Fibroblast of lung (primary cell): ENCODE measurements around the gene NTRK2. TPM values are rescaled to one million over a fixed set of nuclear protein-coding genes. Genes with fewer than 3 reads are reported as not detected.
"Not testable (repeated sequence)": the region's sequence is repeated elsewhere in the genome, so short reads cannot be mapped to it uniquely, and the experiment has no call there.

Source experiments
- DNase-seq, 2 donors: peaks; one replicate each; pipeline versions ENCODE4 v3.0.0 to v3.0.0-alpha.2; 2010; ENCODE audit warnings: low read depth in 2 of 2
- H2AFZ ChIP-seq: 2 replicates; pipeline ENCODE4 v1.5.1; 2012; ENCODE audit warnings: low read length, control low read depth, inconsistent platforms
- H3K27ac ChIP-seq: 2 replicates; pipeline ENCODE4 v1.5.1; 2011; ENCODE audit warnings: low read length, control low read depth; ENCODE audit not compliant: insufficient read depth
- H3K27me3 ChIP-seq: 2 replicates; pipeline ENCODE4 v1.5.1; 2011; ENCODE audit warnings: mild to moderate bottlenecking, low read length; ENCODE audit not compliant: control insufficient read depth, insufficient read depth
- H3K36me3 ChIP-seq: 2 replicates; pipeline ENCODE4 v1.5.1; 2011; ENCODE audit warnings: low read length; ENCODE audit not compliant: control insufficient read depth, insufficient read depth
- H3K4me1 ChIP-seq: 2 replicates; pipeline ENCODE4 v1.5.1; 2011; ENCODE audit warnings: low read length; ENCODE audit not compliant: control insufficient read depth, insufficient read depth; ENCODE audit errors: extremely low read depth
- H3K4me2 ChIP-seq: 2 replicates; pipeline ENCODE4 v1.5.1; 2011; ENCODE audit warnings: low read length, control low read depth; ENCODE audit not compliant: insufficient read depth; ENCODE audit errors: extremely low read depth
- H3K4me3 ChIP-seq, 4 experiments: fragments of 200-600 bp in 1 of 4; sonication (generic) in 1 of 4; replicated peaks in 1 of 4; 2 replicates each; pipeline ENCODE4 v1.5.1; 2011 to 2016; ENCODE audit warnings: low read length in 4 of 4, low read depth in 3 of 4, mild to moderate bottlenecking in 3 of 4, control low read depth in 2 of 4, inconsistent platforms in 1 of 4, mixed read lengths in 1 of 4; ENCODE audit not compliant: insufficient read depth in 1 of 4; ENCODE audit errors: control extremely low read depth in 1 of 4
- H3K79me2 ChIP-seq: 2 replicates; pipeline ENCODE4 v1.5.1; 2012; ENCODE audit warnings: mild to moderate bottlenecking, low read length, inconsistent platforms; ENCODE audit not compliant: control insufficient read depth, insufficient read depth
- H3K9ac ChIP-seq: 2 replicates; pipeline ENCODE4 v1.5.1; 2011; ENCODE audit warnings: mild to moderate bottlenecking, low read length, control low read depth; ENCODE audit not compliant: insufficient read depth
- H3K9me3 ChIP-seq: 2 replicates; pipeline ENCODE4 v1.5.1; 2012; ENCODE audit warnings: low read depth, low read length; ENCODE audit not compliant: control insufficient read depth, insufficient read depth
- H4K20me1 ChIP-seq: 2 replicates; pipeline ENCODE4 v1.5.1; 2011; ENCODE audit warnings: low read length; ENCODE audit not compliant: control insufficient read depth, insufficient read depth; ENCODE audit errors: extremely low read depth
- EZH2 ChIP-seq: IDR thresholded peaks from 2 replicates; pipeline ENCODE4 v1.5.1; 2012; ENCODE audit warnings: low read length, control low read depth, mild to moderate bottlenecking; ENCODE audit errors: missing control alignments
- polyA plus RNA-seq, 2 donors: library from polyadenylated mRNA; depleted of rRNA in 1 of 2; stranded (reverse) in 1 of 2; unstranded in 1 of 2; fragments of >200 nt; gene quantifications; 2 replicates each; pipeline ENCODE4 v1.2.1, GENCODE V29; 2011 to 2012; ENCODE audit warnings: missing spikeins in 1 of 2
- total RNA-seq: library from RNA; depleted of rRNA; stranded (reverse); fragments of >200 nt; gene quantifications from 2 replicates; pipeline ENCODE4 v1.2.1, GENCODE V29; 2014
- TF ChIP-seq, protein P1 (sequence below), 2 donors: IDR thresholded peaks in 1 of 2; conservative IDR thresholded peaks in 1 of 2; 1 replicate in 1 of 2; 2 replicates in 1 of 2; pipeline ENCODE4 v1.5.1; 2011 to 2012; ENCODE audit warnings: low read length in 2 of 2, control low read depth in 1 of 2, inconsistent platforms in 1 of 2, low read depth in 1 of 2, mild to moderate bottlenecking in 1 of 2

The NTRK2 gene
- total and polyA plus RNA-seq, 2 donors (not counting 1 experiment from before 2014, with no cell fraction given), result 0.66 to 1.1 TPM

DNA sequence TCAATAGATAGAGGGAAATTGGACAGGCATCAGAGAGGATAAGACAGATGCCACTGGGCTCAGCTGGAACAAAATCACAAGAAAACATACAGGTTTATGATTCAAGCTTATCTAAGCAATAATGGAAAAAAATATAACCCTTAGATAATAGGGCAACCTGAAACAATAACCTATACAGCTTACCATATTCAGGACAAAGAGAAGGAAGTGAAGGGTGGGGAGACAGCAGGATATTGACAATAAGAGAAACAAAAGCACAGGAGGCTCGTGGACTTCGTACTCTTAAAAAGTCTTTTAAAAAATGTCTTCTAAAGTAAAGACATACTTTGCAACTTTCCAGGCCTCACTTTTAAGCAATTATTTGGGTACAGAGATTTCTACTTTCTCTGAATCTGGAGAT is 225.3 kb downstream of the NTRK2 start:
- no peaks in the 10 kb centered on the region for H4K20me1 ChIP-seq
- no peaks in the 10 kb centered on the region for H3K9me3 ChIP-seq
- TF ChIP-seq, protein P1, sequence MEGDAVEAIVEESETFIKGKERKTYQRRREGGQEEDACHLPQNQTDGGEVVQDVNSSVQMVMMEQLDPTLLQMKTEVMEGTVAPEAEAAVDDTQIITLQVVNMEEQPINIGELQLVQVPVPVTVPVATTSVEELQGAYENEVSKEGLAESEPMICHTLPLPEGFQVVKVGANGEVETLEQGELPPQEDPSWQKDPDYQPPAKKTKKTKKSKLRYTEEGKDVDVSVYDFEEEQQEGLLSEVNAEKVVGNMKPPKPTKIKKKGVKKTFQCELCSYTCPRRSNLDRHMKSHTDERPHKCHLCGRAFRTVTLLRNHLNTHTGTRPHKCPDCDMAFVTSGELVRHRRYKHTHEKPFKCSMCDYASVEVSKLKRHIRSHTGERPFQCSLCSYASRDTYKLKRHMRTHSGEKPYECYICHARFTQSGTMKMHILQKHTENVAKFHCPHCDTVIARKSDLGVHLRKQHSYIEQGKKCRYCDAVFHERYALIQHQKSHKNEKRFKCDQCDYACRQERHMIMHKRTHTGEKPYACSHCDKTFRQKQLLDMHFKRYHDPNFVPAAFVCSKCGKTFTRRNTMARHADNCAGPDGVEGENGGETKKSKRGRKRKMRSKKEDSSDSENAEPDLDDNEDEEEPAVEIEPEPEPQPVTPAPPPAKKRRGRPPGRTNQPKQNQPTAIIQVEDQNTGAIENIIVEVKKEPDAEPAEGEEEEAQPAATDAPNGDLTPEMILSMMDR (conservative IDR thresholded peaks at IDR 0.05 in 1 of 2, IDR thresholded peaks at IDR 0.05 in 1 of 2; ENCODE audit: low read depth in 1 of 2, low read length in 2 of 2), result no peak
- TF ChIP-seq EZH2, result no peak
- H3K27ac ChIP-seq, result no peak overlapping the region
- H3K4me2 ChIP-seq, result no peak overlapping the region
- H3K4me3 ChIP-seq, result no peak overlapping the region
- H3K4me1 ChIP-seq, result no peaks in the 10 kb centered on the region
- no peak for DNase-seq
- no peak overlapping the region for H3K9ac ChIP-seq
- H3K27me3 ChIP-seq, result no peaks in the 10 kb centered on the region
- no peaks in the 10 kb centered on the region for H3K79me2 ChIP-seq
- no peak overlapping the region for H2AFZ ChIP-seq
- H3K36me3 ChIP-seq, result no peaks in the 10 kb centered on the region

DNA sequence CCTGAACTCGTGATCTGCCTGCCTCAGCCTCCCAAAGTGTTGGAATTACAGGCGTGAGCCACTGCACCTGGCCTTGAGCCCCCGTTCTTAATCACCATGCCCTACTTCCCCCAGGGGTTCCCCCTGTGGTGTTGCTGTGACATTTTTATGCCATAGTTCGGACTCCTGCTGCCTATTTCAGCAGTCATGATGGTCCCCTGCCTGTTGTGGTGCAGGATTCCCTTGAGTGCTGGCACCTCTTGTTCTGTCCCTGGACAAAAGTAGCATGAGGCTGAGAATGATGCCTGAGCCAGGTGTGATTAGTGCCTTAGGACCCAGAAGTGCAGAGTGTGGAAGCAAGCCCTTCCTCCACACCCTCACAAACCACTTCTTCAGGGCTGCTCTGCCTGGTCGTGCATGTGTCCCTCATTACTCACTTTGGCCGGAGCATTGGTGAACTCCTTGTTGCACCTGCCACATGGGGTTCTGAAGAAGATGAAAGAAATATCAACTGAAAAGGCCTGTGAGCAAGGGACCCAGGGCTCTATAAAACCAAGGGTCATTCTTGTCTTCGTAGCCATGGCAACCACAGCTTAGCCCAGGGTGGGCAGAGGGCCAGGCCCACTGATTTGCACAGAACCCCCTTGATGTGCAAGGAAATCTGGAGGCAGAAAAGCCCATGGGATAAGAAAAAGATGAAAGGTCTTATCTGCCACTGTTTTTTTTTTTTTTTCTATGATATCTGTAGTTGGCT is 228.0 kb downstream of the NTRK2 start:
- Histone ChIP-seq H3K36me3 (no peaks in the 10 kb centered on the region), H3K4me2 (no peak overlapping the region), H3K79me2 (no peaks in the 10 kb centered on the region), H4K20me1 (no peaks in the 10 kb centered on the region), H3K9ac (no peak overlapping the region), H3K9me3 (no peaks in the 10 kb centered on the region), H3K27ac (no peak overlapping the region), H3K4me3 (no peak overlapping the region), H3K4me1 (no peaks in the 10 kb centered on the region), H2AFZ (no peak overlapping the region), H3K27me3 (no peaks in the 10 kb centered on the region)
- DNase-seq, result no peak
- TF ChIP-seq, protein P1 (conservative IDR thresholded peaks at IDR 0.05 in 1 of 2, IDR thresholded peaks at IDR 0.05 in 1 of 2; ENCODE audit: low read depth in 1 of 2, low read length in 2 of 2), result no peak
- no peak for TF ChIP-seq EZH2

DNA sequence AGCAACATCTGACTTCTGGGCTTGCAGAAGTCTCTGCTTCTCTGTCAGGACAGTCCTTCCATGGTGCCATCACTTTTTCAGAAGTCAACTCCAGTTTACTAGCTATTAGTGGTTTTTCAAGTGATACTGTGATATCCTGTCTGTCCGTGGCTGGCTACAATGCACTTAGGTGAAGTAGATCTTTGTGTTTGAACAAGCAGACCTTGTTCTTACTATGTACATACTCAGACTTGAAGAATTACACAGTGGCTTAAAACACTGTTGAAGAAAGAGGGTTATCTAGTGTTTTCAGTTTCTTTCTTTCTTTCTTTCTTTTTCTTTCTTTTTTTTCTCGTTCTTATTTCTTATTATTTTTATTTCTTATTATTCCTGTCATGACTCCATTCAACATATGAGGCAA is 228.7 kb downstream of the NTRK2 start:
- no peak overlapping the region for H2AFZ ChIP-seq
- no peaks in the 10 kb centered on the region for H3K4me1 ChIP-seq
- no peak overlapping the region for H3K27ac ChIP-seq
- no peaks in the 10 kb centered on the region for H3K79me2 ChIP-seq
- TF ChIP-seq, protein P1 (conservative IDR thresholded peaks at IDR 0.05 in 1 of 2, IDR thresholded peaks at IDR 0.05 in 1 of 2; ENCODE audit: low read depth in 1 of 2, low read length in 2 of 2), result no peak
- no peak for TF ChIP-seq EZH2
- no peaks in the 10 kb centered on the region for H3K9me3 ChIP-seq
- no peak overlapping the region for H3K9ac ChIP-seq
- no peak overlapping the region for H3K4me3 ChIP-seq
- H3K4me2 ChIP-seq, result no peak overlapping the region
- H4K20me1 ChIP-seq, result no peaks in the 10 kb centered on the region
- H3K27me3 ChIP-seq, result no peaks in the 10 kb centered on the region
- DNase-seq, result no peak
- H3K36me3 ChIP-seq, result no peaks in the 10 kb centered on the region

DNA sequence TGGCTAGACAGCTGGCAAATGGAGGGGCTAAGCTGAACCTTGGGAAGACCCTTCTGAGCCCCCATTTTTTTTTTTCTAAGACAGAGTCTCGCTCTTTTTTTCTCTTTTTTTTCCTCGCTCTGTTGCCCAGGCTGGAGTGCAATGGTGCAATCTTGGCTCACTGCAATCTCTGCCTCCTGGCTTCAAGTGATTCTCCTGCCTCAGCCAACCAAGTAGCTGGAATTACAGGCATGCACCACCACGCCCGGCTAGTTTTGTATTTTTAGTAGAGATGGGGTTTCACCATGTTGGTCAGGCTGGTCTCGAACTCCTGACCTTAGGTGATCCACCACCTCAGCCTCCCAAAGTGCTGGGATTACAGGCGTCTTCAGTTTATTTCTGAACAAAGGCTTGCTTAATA is 229.1 kb downstream of the NTRK2 start:
- not testable (repeated sequence) for H3K79me2 ChIP-seq, H3K4me2 ChIP-seq, H3K9ac ChIP-seq, H3K9me3 ChIP-seq, H3K4me3 ChIP-seq, H3K27ac ChIP-seq, H4K20me1 ChIP-seq, H3K27me3 ChIP-seq, H3K4me1 ChIP-seq, H2AFZ ChIP-seq, H3K36me3 ChIP-seq, DNase-seq
